Heart right ventricle (tissue), 16 donors: ENCODE data around the gene CDK6. TPM values are rescaled to one million over a fixed set of nuclear protein-coding genes. Genes with fewer than 3 reads are reported as not detected.

Experiments
- ATAC-seq, 8 donors: fragments of 200-7000 bp; cut with Tn5 transposase; one replicate each; pipeline ENCODE4 v1.9.1; 2020; ENCODE audit warnings: mild to moderate bottlenecking in 8 of 8, moderate library complexity in 8 of 8, moderate number of reproducible peaks in 1 of 8
- DNase-seq, 2 donors: peaks; one replicate each; pipeline ENCODE4 v3.0.0-alpha.2; 2020
- H3K27ac ChIP-seq, 10 donors: fragments of 200-600 bp; sonication (generic) in 2 of 10; one replicate each; pipeline versions ENCODE4 v1.5.0 to v1.8.0; 2020 to 2022; ENCODE audit warnings: mild to moderate bottlenecking in 3 of 10
- H3K27me3 ChIP-seq, 7 donors: fragments of 200-600 bp; one replicate each; pipeline ENCODE4 v1.8.0; 2021 to 2022; ENCODE audit warnings: mild to moderate bottlenecking in 2 of 7
- H3K36me3 ChIP-seq, 9 donors: fragments of 200-600 bp; sonication (generic) in 1 of 9; one replicate each; pipeline versions ENCODE4 v1.5.0 to v1.8.0; 2020 to 2022; ENCODE audit warnings: mild to moderate bottlenecking in 2 of 9
- H3K4me1 ChIP-seq, 9 donors: fragments of 200-600 bp; sonication (generic) in 1 of 9; one replicate each; pipeline versions ENCODE4 v1.5.0 to v1.8.0; 2020 to 2022; ENCODE audit warnings: mild to moderate bottlenecking in 4 of 9
- H3K4me3 ChIP-seq, 10 donors: fragments of 200-600 bp; sonication (generic) in 2 of 10; one replicate each; pipeline versions ENCODE4 v1.5.0 to v1.8.0; 2020 to 2022; ENCODE audit warnings: mild to moderate bottlenecking in 7 of 10, moderate library complexity in 2 of 10
- H3K9me3 ChIP-seq, 11 donors: fragments of 200-600 bp in 10 of 11; sonication (generic) in 2 of 11; one replicate each; pipeline versions ENCODE4 v1.5.0 to v1.8.0; 2013 to 2022; ENCODE audit warnings: mild to moderate bottlenecking in 2 of 11, control low read depth in 1 of 11, moderate library complexity in 1 of 11
- CTCF ChIP-seq, 9 donors: fragments of 200-600 bp; sonication (generic) in 2 of 9; IDR thresholded peaks; one replicate each; pipeline versions ENCODE4 v1.5.0 to v1.8.0; 2021 to 2022; ENCODE audit warnings: antibody characterized with exemption in 9 of 9, mild to moderate bottlenecking in 5 of 9, moderate library complexity in 1 of 9
- WGBS, 2 donors: extraction: QIAGEN DNeasy Blood & Tissue Kit; methylation state at CpG; one replicate each; pipeline ENCODE4 v1.1.7; 2013; ENCODE audit warnings: inconsistent platforms in 1 of 2; 5-methylcytosine and 5-hydroxymethylcytosine counted together
- intact Hi-C, 10 donors: fragments of 100-400 bp; cut with DNase I; formaldehyde crosslinking; loops; one replicate each; pipeline versions ENCODE4 v1.11.1 to v1.14.2; 2022
- polyA plus RNA-seq, 2 donors: library from polyadenylated mRNA; stranded (reverse); fragments of 200-250 nt; gene quantifications; one replicate each; pipeline ENCODE4 v1.2.3, GENCODE V29; 2013
- total RNA-seq, 10 donors: library from RNA; stranded (reverse); fragmentation: NEBNext Ultra II Directional in 3 of 10; extraction: Animal tissue kit (Norgen Biotek cat#: 25700) in 3 of 10; gene quantifications; one replicate each; pipeline versions ENCODE4 v1.2.1 to v1.2.4, GENCODE V29; 2021 to 2023
- donor health status: Arrhythmogenic right ventricular cardiomyopathy.
- donor health status: ischemic (EF 13 %, LVEDD 7.1; RV severe dilation, severe dysfunction).
- donor health status: healthy with polysubstance abuse.
- donor health status: DM: no; HTN: yes; CAD: no.
- donor health status: DM: no; HTN: no; CAD: no.
- donor health status: ischemic (EF 25% LVEDD 6.9; RV normal size, moderate dysfunction).
- donor health status: ischemic (EF 25% LVEDD 5.7; RV mildly dilated, moderate dysfunction).
- donor health status: healthy.
- donor health status: DM: yes; HTN: yes; CAD: no.
- donor health status: Ischemic cardiomyopathy.
- donor health status: ischemic (EF 35%, LVEDD 5.7; RV mildly dilated, moderate dysfunction).
- donor health status: nonischemic (EF 11% LVEDD 7.7; RV severe dilation, severe dysfunction).
- donor health status: DM: yes; HTN: yes; CAD: no.
- donor health status: PGD.
- donor health status: ischemic (EF 29% LVEDD 5.4; RV normal size, mild dysfunction).
- donor health status: nonischemic (EF 23%, LVEDD 6.1; RV moderate dilation, normal function).

Gene CDK6
- total and polyA plus RNA-seq, 12 donors: 2.6 to 31.5 (median 16.4) TPM

GRCh38 chr7:92661651-92662050 lies 174.7 kb downstream of the CDK6 start:
- Histone ChIP-seq H3K27ac (no peak overlapping the region), H3K36me3 (peaks cover 0 to 20% (median 0%) of the 10 kb centered on the region in 9 donors), H3K4me3 (no peak overlapping the region), H3K4me1 (peaks cover 0 to 5% (median 0%) of the 10 kb centered on the region in 9 donors), H3K9me3 (no peaks in the 10 kb centered on the region), H3K27me3 (no peaks in the 10 kb centered on the region)
- WGBS, 2 donors: 95 to 100% methylated on average over 1 of the region's 1 CpG
- DNase-seq: no peak
- intact Hi-C loops: no loop called here
- no peak for ATAC-seq
- no peak for TF ChIP-seq CTCF (IDR thresholded peaks at IDR 0.05)

- Histone ChIP-seq H3K36me3 (peaks cover 0 to 20% (median 0%) of the 10 kb centered on the region in 9 donors), H3K4me3 (no peak overlapping the region), H3K4me1 (peaks cover 0 to 13% (median 3%) of the 10 kb centered on the region in 9 donors), H3K9me3 (no peaks in the 10 kb centered on the region), H3K27ac (no peak overlapping the region), H3K27me3 (no peaks in the 10 kb centered on the region)
- intact Hi-C loops: no loop called here
- DNase-seq: no peak
- TF ChIP-seq CTCF (IDR thresholded peaks at IDR 0.05): no peak
- ATAC-seq: no peak
- WGBS, 2 donors: 96% methylated on average over 4 of the region's 4 CpGs
Observed at GRCh38 chr7:92658671-92659070, 177.7 kb downstream of the CDK6 start.

GRCh38 chr7:92657391-92657790 lies 179.0 kb downstream of the CDK6 start:
- peaks cover 0 to 13% (median 3%) of the 10 kb centered on the region in 9 donors for H3K4me1 ChIP-seq
- 90 to 93% methylated on average over 1 of the region's 1 CpG for WGBS, 2 donors
- ATAC-seq (no peak), DNase-seq (no peak)
- H3K27ac ChIP-seq: no peak overlapping the region
- TF ChIP-seq CTCF (IDR thresholded peaks at IDR 0.05): no peak
- no peaks in the 10 kb centered on the region for H3K9me3 ChIP-seq
- H3K27me3 ChIP-seq: no peaks in the 10 kb centered on the region
- peaks cover 0 to 20% (median 0%) of the 10 kb centered on the region in 9 donors for H3K36me3 ChIP-seq
- H3K4me3 ChIP-seq: no peak overlapping the region
- intact Hi-C loops: no loop called here

GRCh38 chr7:92656121-92656520 lies 180.3 kb downstream of the CDK6 start:
- intact Hi-C loops: no loop called here
- peaks cover 0 to 19% (median 0%) of the 10 kb centered on the region in 9 donors for H3K36me3 ChIP-seq
- H3K4me1 ChIP-seq: peaks cover 0 to 13% (median 3%) of the 10 kb centered on the region in 9 donors
- H3K27ac ChIP-seq: no peak overlapping the region
- TF ChIP-seq CTCF (IDR thresholded peaks at IDR 0.05): no peak
- no peaks in the 10 kb centered on the region for H3K9me3 ChIP-seq
- no peaks in the 10 kb centered on the region for H3K27me3 ChIP-seq
- 93 to 96% methylated on average over 4 of the region's 4 CpGs for WGBS, 2 donors
- no peak for DNase-seq
- no peak overlapping the region for H3K4me3 ChIP-seq
- no peak for ATAC-seq
